ENCODE measurements around the gene RFWD3. TPM values are rescaled to one million over a fixed set of nuclear protein-coding genes. Genes with fewer than 3 reads are reported as not detected.
A peak's percentile ranks its signal among the peaks of the same experiment; 100 is the strongest.

The RFWD3 gene
- total RNA-seq, 4 donors from 2014 or later = 14.6 to 32.9 (median 25.1) TPM

DNA sequence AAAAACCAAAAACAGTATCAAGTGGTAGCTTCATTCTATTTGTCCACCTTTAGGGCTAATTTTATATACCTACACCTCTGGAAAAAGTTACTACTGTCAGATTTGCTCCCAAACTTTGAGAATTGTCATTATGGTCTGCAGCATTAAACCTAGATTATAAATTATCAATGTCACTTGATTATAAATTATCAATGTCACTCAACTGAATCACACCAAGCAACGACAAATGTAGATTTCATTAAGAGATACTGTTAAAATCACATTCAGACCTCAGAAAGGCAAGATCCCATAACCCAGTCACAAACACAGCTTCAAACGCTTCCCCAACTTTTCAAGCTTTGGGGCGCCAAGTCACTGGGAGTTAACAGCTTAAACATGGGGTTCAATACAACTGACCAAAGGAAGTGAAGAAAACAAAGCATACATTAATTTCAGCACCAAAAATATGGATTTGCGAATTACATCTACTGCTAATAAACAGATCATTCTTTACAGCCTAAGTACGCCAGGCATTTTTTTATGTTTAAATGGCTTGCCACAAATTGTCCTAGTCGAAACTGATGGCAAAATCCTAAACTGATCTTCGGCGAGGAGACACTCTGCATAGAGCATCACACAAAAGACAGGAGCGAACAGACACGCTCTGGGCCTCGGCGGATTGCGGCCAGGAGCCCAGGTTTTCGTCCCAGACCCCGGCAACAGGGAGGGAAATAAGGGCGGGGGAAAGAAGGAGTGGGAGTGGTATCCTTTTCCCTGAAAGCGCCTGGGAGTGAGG is 60.7 kb downstream of the RFWD3 start:
- intact Hi-C loops (cut with DNase I) = no loop called here
- 2 to 4% methylated on average over 17 of the region's 17 CpGs for WGBS, 2 donors
- TF ChIP-seq CTCF (IDR thresholded peaks at IDR 0.05) = no peak
- TF ChIP-seq POLR2A (IDR thresholded peaks at IDR 0.05) = no peak

DNA sequence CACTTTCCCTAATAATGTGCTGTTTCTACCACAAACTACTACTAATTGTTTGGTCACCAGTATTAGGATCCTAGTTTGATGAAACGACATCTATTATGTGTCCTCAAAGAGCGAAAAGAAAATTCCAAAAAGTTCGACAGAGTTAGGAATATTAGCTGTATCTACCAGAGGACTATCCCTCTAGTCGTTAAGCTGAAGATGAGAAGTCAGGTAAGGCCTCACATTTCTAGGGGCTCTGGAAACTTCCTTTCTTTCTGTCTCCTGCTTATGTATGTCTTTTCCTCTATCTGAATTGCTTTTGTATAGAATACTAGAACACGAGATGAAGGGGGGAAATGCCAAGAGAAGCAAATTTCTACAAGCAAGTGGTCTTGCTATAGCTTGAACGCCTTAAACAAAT is 61.3 kb downstream of the RFWD3 start:
- TF ChIP-seq CTCF (IDR thresholded peaks at IDR 0.05) (no peak), POLR2A (IDR thresholded peaks at IDR 0.05) (no peak)
- intact Hi-C loops (cut with DNase I) = no loop called here
- peaks cover 12 to 23% of the 10 kb centered on the region in 2 donors for H3K4me1 ChIP-seq
- H3K9me3 ChIP-seq = no peaks in the 10 kb centered on the region
- no peak overlapping the region for H3K27ac ChIP-seq
- no peaks in the 10 kb centered on the region for H3K27me3 ChIP-seq
- peak overlapping the region in 2 of 3 donors; percentile 87 to 95 for H3K4me3 ChIP-seq (replicated peaks in 1 of 3)
- no peak for DNase-seq
- WGBS, 2 donors = 40 to 49% methylated on average over 6 of the region's 6 CpGs
- no peaks in the 10 kb centered on the region for H3K36me3 ChIP-seq

More for the DNA sequence above, 60.7 kb downstream of the RFWD3 start:
- Histone ChIP-seq H3K27me3 (no peaks in the 10 kb centered on the region), H3K4me1 (peaks cover 12 to 23% of the 10 kb centered on the region in 2 donors), H3K27ac (peak overlapping the region; percentile 85 to 95 (median 90)), H3K9me3 (no peaks in the 10 kb centered on the region), H3K4me3 (replicated peaks in 1 of 3) (peak overlapping the region; percentile 87 to 98 (median 95)), H3K36me3 (no peaks in the 10 kb centered on the region)
- DNase-seq = no peak

GRCh38 chr16:74603848-74604247 is 62.8 kb downstream of the RFWD3 start:
- Histone ChIP-seq H3K9me3 (no peaks in the 10 kb centered on the region), H3K27me3 (no peaks in the 10 kb centered on the region), H3K27ac (no peak overlapping the region), H3K4me3 (replicated peaks in 1 of 3) (no peak overlapping the region), H3K36me3 (no peaks in the 10 kb centered on the region), H3K4me1 (peaks cover 12 to 23% of the 10 kb centered on the region in 2 donors)
- intact Hi-C loops (cut with DNase I) = no loop called here
- no peak for TF ChIP-seq CTCF (IDR thresholded peaks at IDR 0.05)
- TF ChIP-seq POLR2A (IDR thresholded peaks at IDR 0.05) = no peak
- no peak for DNase-seq
- 76 to 83% methylated on average over 4 of the region's 4 CpGs for WGBS, 2 donors

DNA sequence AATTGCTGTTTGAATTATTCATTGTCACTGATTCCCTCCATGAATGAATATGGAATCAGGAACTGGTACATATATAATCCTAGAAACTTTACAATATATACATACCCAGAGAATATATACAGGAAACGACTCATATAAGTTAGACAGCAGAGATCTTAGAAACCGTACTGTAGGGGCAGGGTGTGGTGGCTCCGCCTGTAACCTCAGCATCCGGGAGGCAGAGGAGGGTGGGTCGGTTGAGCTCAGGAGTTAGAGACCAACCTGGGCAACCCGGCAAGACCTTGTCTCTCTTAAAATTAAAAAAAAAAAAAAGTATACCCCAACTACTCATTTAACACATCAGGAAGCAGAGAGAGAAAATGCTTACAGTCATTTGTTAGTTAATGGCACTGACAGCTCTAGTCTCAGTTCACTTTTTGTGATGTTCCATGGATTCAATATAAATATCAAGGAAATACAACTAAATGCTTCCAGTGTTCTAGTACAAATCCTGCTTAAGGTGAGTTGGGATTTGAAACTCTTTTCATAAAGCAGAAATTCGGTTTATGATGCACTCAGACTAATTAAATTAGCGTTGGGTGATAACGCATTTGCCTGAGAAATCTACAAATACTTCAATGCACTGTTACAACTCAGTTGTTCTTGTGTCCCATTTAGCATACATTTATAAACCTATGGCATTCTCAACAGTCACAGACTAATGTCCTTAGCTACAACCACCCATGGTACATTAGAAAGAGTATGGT is 65.4 kb downstream of the RFWD3 start:
- 72 to 77% methylated on average over 9 of the region's 9 CpGs for WGBS, 2 donors
- Histone ChIP-seq H3K4me3 (replicated peaks in 1 of 3) (no peak overlapping the region), H3K4me1 (peaks cover 12 to 18% of the 10 kb centered on the region in 2 donors), H3K27ac (no peak overlapping the region), H3K36me3 (no peaks in the 10 kb centered on the region), H3K9me3 (no peaks in the 10 kb centered on the region), H3K27me3 (no peaks in the 10 kb centered on the region)
- TF ChIP-seq CTCF (IDR thresholded peaks at IDR 0.05) = no peak
- TF ChIP-seq POLR2A (IDR thresholded peaks at IDR 0.05) = no peak
- DNase-seq = no peak
- intact Hi-C loops (cut with DNase I) = no loop called here

DNA sequence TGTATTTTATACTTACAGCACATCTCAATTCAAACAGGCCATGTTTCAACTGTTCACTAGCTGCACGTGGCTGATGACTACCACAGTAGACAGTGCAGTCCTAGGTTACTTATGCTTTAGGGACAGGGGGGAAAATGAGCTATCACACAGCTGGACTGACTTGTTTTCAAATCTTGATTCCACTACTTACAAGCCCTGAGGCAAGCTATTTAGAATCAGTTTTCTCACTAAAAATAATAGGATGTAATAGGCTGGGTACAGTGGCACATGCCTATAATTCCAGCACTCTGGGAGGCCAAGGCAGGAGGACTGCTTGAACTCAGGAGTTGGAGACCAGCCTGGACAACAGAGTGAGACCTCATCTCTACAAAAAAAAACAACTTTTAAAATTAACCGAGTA is 70.1 kb downstream of the RFWD3 start:
- no peak overlapping the region for H3K4me3 ChIP-seq (replicated peaks in 1 of 3)
- no peak for TF ChIP-seq CTCF (IDR thresholded peaks at IDR 0.05)
- no peak for TF ChIP-seq POLR2A (IDR thresholded peaks at IDR 0.05)
- intact Hi-C loops (cut with DNase I) = no loop called here
- H3K27me3 ChIP-seq = no peaks in the 10 kb centered on the region
- 86 to 92% methylated on average over 2 of the region's 2 CpGs for WGBS, 2 donors
- H3K9me3 ChIP-seq = no peaks in the 10 kb centered on the region
- H3K36me3 ChIP-seq = no peaks in the 10 kb centered on the region
- no peak for DNase-seq
- H3K4me1 ChIP-seq = peaks cover 0 to 13% of the 10 kb centered on the region in 2 donors
- no peak overlapping the region for H3K27ac ChIP-seq

All from thyroid gland (tissue), 4 donors.